NCI-H1417 treated with DMSO at 0.1 percent for 48 hours (cell line): ENCODE measurements around the gene ARID5A.
"Not testable (repeated sequence)": the region's sequence is repeated elsewhere in the genome, so short reads cannot be mapped to it uniquely, and the experiment has no call there.

ENCODE experiments used
- DNase-seq: peaks from one replicate; lab custom pipeline; 2025; lab: John Stamatoyannopoulos, UW

The ARID5A gene

GRCh38 chr2:96536445-96537065 is at the start of gene ARID5A:
Gene ARID5A, plus strand, starts transcription at chr2:96536752. Its CDS starts 75 bp downstream, at chr2:96536827.
- peak; percentile 2 for DNase-seq

GRCh38 chr2:96489261-96489660 is 47.3 kb upstream of the ARID5A start:
- no peak for DNase-seq

- DNase-seq: no peak
Observed at GRCh38 chr2:96489663-96490062, 46.9 kb upstream of the ARID5A start.

- DNase-seq: no peak
Observed at GRCh38 chr2:96491860-96492497, 44.6 kb upstream of the ARID5A start.

GRCh38 chr2:96493072-96493471 is 43.5 kb upstream of the ARID5A start:
- no peak for DNase-seq

- DNase-seq: no peak
Observed at GRCh38 chr2:96494188-96494587, 42.4 kb upstream of the ARID5A start.

- DNase-seq: no peak
Observed at GRCh38 chr2:96495982-96496629, 40.4 kb upstream of the ARID5A start.

- no peak for DNase-seq
Observed at GRCh38 chr2:96498021-96498431, 38.5 kb upstream of the ARID5A start.

GRCh38 chr2:96498611-96499010 is 37.9 kb upstream of the ARID5A start:
- not testable (repeated sequence) for DNase-seq

- DNase-seq: no peak
Observed at GRCh38 chr2:96499061-96499960, 37.2 kb upstream of the ARID5A start.

GRCh38 chr2:96500385-96501066 is 36.0 kb upstream of the ARID5A start:
- DNase-seq: no peak

GRCh38 chr2:96501471-96501874 is 35.1 kb upstream of the ARID5A start:
- DNase-seq: no peak

- DNase-seq: no peak
Observed at GRCh38 chr2:96501886-96502810, 34.4 kb upstream of the ARID5A start.

GRCh38 chr2:96502891-96503636 is 33.5 kb upstream of the ARID5A start:
- DNase-seq: no peak

- DNase-seq: no peak
Observed at GRCh38 chr2:96503637-96504243, 32.8 kb upstream of the ARID5A start.

- no peak for DNase-seq
Observed at GRCh38 chr2:96505231-96505889, 31.2 kb upstream of the ARID5A start, which contains the start of gene NEURL3. Gene NEURL3, minus strand, starts transcription at chr2:96505357. Its CDS starts 71 bp downstream, at chr2:96505286.

GRCh38 chr2:96506016-96506906 is 30.3 kb upstream of the ARID5A start:
- no peak for DNase-seq

- no peak for DNase-seq
Observed at GRCh38 chr2:96506907-96507240, 29.7 kb upstream of the ARID5A start.
